Measurements from ENCODE around the gene EGFL7.

- TF ChIP-seq YY1 (IDR thresholded peaks at IDR 0.05; ENCODE audit: insufficient read depth, insufficient read length), result no peak
- TF ChIP-seq SUZ12 (IDR thresholded peaks at IDR 0.05; ENCODE audit: extremely low read depth, insufficient read depth, insufficient read length), result no peak
- no peak for TF ChIP-seq ZNF274 (IDR thresholded peaks at IDR 0.05; ENCODE audit: low read depth, low read length)
Observed at GRCh38 chr9:136615631-136616306, 46.9 kb upstream of the EGFL7 start.

All from NT2/D1 (cell line).